Brain microvascular endothelial cell (primary cell): ENCODE measurements around the gene MBD4.
A peak's percentile ranks its signal among the peaks of the same experiment; 100 is the strongest.

Experiments used
- DNase-seq: peaks from one replicate; pipeline ENCODE4 v3.0.0-alpha.2; 2020
- H3K27ac ChIP-seq: fragments of 250-450 bp; sonication (Bioruptor Pico); 2 replicates; pipeline ENCODE4 v1.5.1; 2020; ENCODE audit warnings: mild to moderate bottlenecking, moderate library complexity
- H3K27me3 ChIP-seq: fragments of 250-450 bp; sonication (Bioruptor Pico); replicated peaks from 2 replicates; pipeline ENCODE4 v1.5.1; 2020; ENCODE audit warnings: mild to moderate bottlenecking
- H3K36me3 ChIP-seq: fragments of 250-450 bp; sonication (Bioruptor Pico); replicated peaks from 2 replicates; pipeline ENCODE4 v1.5.1; 2020; ENCODE audit warnings: mild to moderate bottlenecking
- H3K4me3 ChIP-seq: 2 replicates; pipeline ENCODE4 v1.5.1; 2011; ENCODE audit warnings: low read depth, mild to moderate bottlenecking, control low read depth, low read length, moderate library complexity
- CTCF ChIP-seq: IDR thresholded peaks from 2 replicates; pipeline ENCODE4 v1.5.1; 2011; ENCODE audit warnings: low read depth, mild to moderate bottlenecking, moderate library complexity, low read length, control low read depth, inconsistent platforms; ENCODE audit errors: missing control alignments
- in situ Hi-C: cut with HindIII; loops from 2 replicates; pipeline ENCODE4 v1.10.0; 2017; ENCODE audit warnings: low sequenced_read_pairs, low pct_ligation_motif_present

Gene MBD4

GRCh38 chr3:129440618-129441190 lies 956 bp upstream of the MBD4 start:
- no peak for DNase-seq
- Histone ChIP-seq H3K4me3 (peak overlapping the region; percentile 97), H3K27me3 (no peaks in the 10 kb centered on the region), H3K27ac (peak overlapping the region; percentile 93), H3K36me3 (peaks cover 2% of the 10 kb centered on the region)
- TF ChIP-seq CTCF = no peak
- in situ Hi-C loops = no loop called here

- DNase-seq = no peak
- peak overlapping the region; percentile 45 for H3K27ac ChIP-seq
- H3K27me3 ChIP-seq = no peaks in the 10 kb centered on the region
- H3K4me3 ChIP-seq = peak overlapping the region; percentile 97
- peaks cover 2% of the 10 kb centered on the region for H3K36me3 ChIP-seq
- in situ Hi-C loops = no loop called here
- TF ChIP-seq CTCF = no peak
Measured at GRCh38 chr3:129439226-129439816, 427 bp downstream of the MBD4 start.

- in situ Hi-C loops = no loop called here
- Histone ChIP-seq H3K27ac (no peak overlapping the region), H3K4me3 (no peak overlapping the region), H3K27me3 (no peaks in the 10 kb centered on the region), H3K36me3 (peaks cover 22% of the 10 kb centered on the region)
- DNase-seq = no peak
- no peak for TF ChIP-seq CTCF
Measured at GRCh38 chr3:129435367-129435766, 4.4 kb downstream of the MBD4 start.

GRCh38 chr3:129434140-129434539 lies 5.6 kb downstream of the MBD4 start:
- no peak for TF ChIP-seq CTCF
- DNase-seq = no peak
- peaks cover 22% of the 10 kb centered on the region for H3K36me3 ChIP-seq
- no peak overlapping the region for H3K4me3 ChIP-seq
- in situ Hi-C loops = no loop called here
- H3K27ac ChIP-seq = no peak overlapping the region
- no peaks in the 10 kb centered on the region for H3K27me3 ChIP-seq

GRCh38 chr3:129433565-129433964 lies 6.2 kb downstream of the MBD4 start:
- no peak for DNase-seq
- H3K4me3 ChIP-seq = no peak overlapping the region
- in situ Hi-C loops = no loop called here
- no peaks in the 10 kb centered on the region for H3K27me3 ChIP-seq
- H3K27ac ChIP-seq = no peak overlapping the region
- TF ChIP-seq CTCF = no peak
- H3K36me3 ChIP-seq = peaks cover 22% of the 10 kb centered on the region

- Histone ChIP-seq H3K4me3 (no peak overlapping the region), H3K27ac (no peak overlapping the region), H3K36me3 (peaks cover 21% of the 10 kb centered on the region), H3K27me3 (no peaks in the 10 kb centered on the region)
- in situ Hi-C loops = no loop called here
- no peak for DNase-seq
- no peak for TF ChIP-seq CTCF
Measured at GRCh38 chr3:129432671-129433070, 7.1 kb downstream of the MBD4 start.
